Right lobe of liver (tissue), 6 donors: Measurements from ENCODE around the gene EPHB6. TPM values are rescaled to one million over a fixed set of nuclear protein-coding genes. Genes with fewer than 3 reads are reported as not detected.
A peak's percentile ranks its signal among the peaks of the same experiment; 100 is the strongest.

Experiments used
- ATAC-seq, 4 donors: fragments of 200-7000 bp; cut with Tn5 transposase; one replicate each; pipeline ENCODE4 v1.9.1; 2020; ENCODE audit warnings: mild to moderate bottlenecking in 4 of 4, moderate library complexity in 4 of 4
- DNase-seq, 3 donors: peaks; one replicate each; pipeline ENCODE4 v3.0.0-alpha.2; 2020
- H3K27ac ChIP-seq, 3 donors: fragments of 200-600 bp; one replicate each; pipeline ENCODE4 v1.8.0; 2022
- H3K27me3 ChIP-seq, 2 donors: fragments of 200-600 bp; one replicate each; pipeline ENCODE4 v1.8.0; 2022
- H3K36me3 ChIP-seq, 4 donors: fragments of 200-600 bp; sonication (generic) in 1 of 4; one replicate each; pipeline versions ENCODE4 v1.5.1 to v1.8.0; 2017 to 2022; ENCODE audit warnings: control low read depth in 1 of 4
- H3K4me1 ChIP-seq, 4 donors: fragments of 200-600 bp; sonication (generic) in 1 of 4; one replicate each; pipeline versions ENCODE4 v1.5.1 to v1.8.0; 2017 to 2022; ENCODE audit warnings: control low read depth in 1 of 4
- H3K4me3 ChIP-seq, 3 donors: fragments of 200-600 bp; one replicate each; pipeline ENCODE4 v1.8.0; 2022
- H3K9me3 ChIP-seq, 4 donors: fragments of 200-600 bp; sonication (generic) in 1 of 4; one replicate each; pipeline versions ENCODE4 v1.5.1 to v1.8.0; 2017 to 2022; ENCODE audit warnings: control low read depth in 1 of 4
- CTCF ChIP-seq, 4 donors: fragments of 200-600 bp in 3 of 4; fragments of 450-650 bp in 1 of 4; IDR thresholded peaks; one replicate each; pipeline versions ENCODE4 v1.5.1 to v1.8.0; 2016 to 2022; ENCODE audit warnings: antibody characterized with exemption in 4 of 4, mild to moderate bottlenecking in 2 of 4
- POLR2A ChIP-seq: fragments of 450-650 bp; IDR thresholded peaks from one replicate; pipeline ENCODE4 v1.6.1; 2017; ENCODE audit warnings: antibody characterized with exemption, mild to moderate bottlenecking
- WGBS: methylation state at CpG from one replicate; pipeline ENCODE4 v1.1.6; 2018; ENCODE audit warnings: low coverage, low lambda C conversion rate; ENCODE audit not compliant: insufficient coverage; ENCODE audit errors: missing lambda C conversion rate; 5-methylcytosine and 5-hydroxymethylcytosine counted together
- intact Hi-C, 2 donors: fragments of 100-400 bp; cut with DNase I; formaldehyde crosslinking; loops; one replicate each; pipeline versions ENCODE4 v1.11.2 to v1.14.1; 2022
- total RNA-seq, 6 experiments: library from RNA; depleted of rRNA in 2 of 6; stranded (reverse); fragments of >200 nt in 2 of 6; fragmentation: NEBNext Ultra II Directional in 3 of 6; extraction: Animal tissue kit (Norgen Biotek cat#: 25700) in 3 of 6; gene quantifications; one replicate each; pipeline versions ENCODE4 v1.1.0 to v1.2.4, GENCODE V29; 2016 to 2023
- donor health status: DM: no; HTN: yes; CAD: no.
- donor health status: DM: no; HTN: no; CAD: no.
- donor health status: DM: no; HTN: no; CAD: no.
- donor health status: DM: no; HTN: yes; CAD: no.
- donor health status: DM: no; HTN: yes; CAD: no.

Gene EPHB6
- total RNA-seq, 6 experiments from 2014 or later = 1.5 to 6.1 (median 3.2) TPM

GRCh38 chr7:142916508-142916907, 61.6 kb downstream of the EPHB6 start:
- intact Hi-C loops = no loop called here
- H3K27ac ChIP-seq = no peak overlapping the region
- peak in 1 of 3 donors; percentile 2 for DNase-seq
- no peaks in the 10 kb centered on the region for H3K4me1 ChIP-seq
- no peak overlapping the region for H3K4me3 ChIP-seq
- H3K27me3 ChIP-seq = no peaks in the 10 kb centered on the region
- no peaks in the 10 kb centered on the region for H3K36me3 ChIP-seq
- no peak for ATAC-seq
- WGBS = no CpG with 5 or more reads among the region's 2 CpGs
- TF ChIP-seq CTCF (IDR thresholded peaks at IDR 0.05) (no peak), POLR2A (no peak)
- H3K9me3 ChIP-seq = no peaks in the 10 kb centered on the region

- no peak overlapping the region for H3K4me3 ChIP-seq
- no peak overlapping the region for H3K27ac ChIP-seq
- 50% methylated on average over 3 of the region's 3 CpGs for WGBS
- H3K4me1 ChIP-seq = no peaks in the 10 kb centered on the region
- no peaks in the 10 kb centered on the region for H3K9me3 ChIP-seq
- DNase-seq (peak in 1 of 3 donors; percentile 18), ATAC-seq (no peak)
- TF ChIP-seq POLR2A = no peak
- TF ChIP-seq CTCF (IDR thresholded peaks at IDR 0.05) = no peak
- no peaks in the 10 kb centered on the region for H3K36me3 ChIP-seq
- intact Hi-C loops = no loop called here
- no peaks in the 10 kb centered on the region for H3K27me3 ChIP-seq
These were observed 62.6 kb downstream of the EPHB6 start for GRCh38 chr7:142917447-142917846.

DNA sequence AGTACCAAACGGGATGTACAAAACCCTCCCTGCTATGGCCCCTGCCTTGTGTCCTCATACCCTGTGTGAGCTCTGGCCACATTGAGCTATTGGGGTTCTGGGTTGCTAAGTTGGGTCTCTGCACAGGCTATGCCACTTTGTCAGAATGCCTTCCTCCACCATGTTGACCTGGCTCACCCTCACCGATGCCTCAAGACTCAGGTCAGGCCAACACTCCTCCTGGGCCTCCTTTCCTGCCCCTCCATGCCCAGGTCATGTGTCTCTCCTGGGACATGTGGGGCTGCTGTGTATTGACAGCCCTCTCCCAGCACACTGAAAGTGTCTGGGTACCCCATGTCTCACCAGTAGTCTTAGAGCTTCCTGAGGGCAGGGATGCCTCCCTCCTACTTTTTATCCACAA, 64.0 kb downstream of the EPHB6 start:
- Histone ChIP-seq H3K27me3 (no peaks in the 10 kb centered on the region), H3K27ac (no peak overlapping the region), H3K36me3 (no peaks in the 10 kb centered on the region), H3K4me3 (no peak overlapping the region), H3K4me1 (no peaks in the 10 kb centered on the region), H3K9me3 (no peaks in the 10 kb centered on the region)
- ATAC-seq = no peak
- TF ChIP-seq POLR2A (no peak), CTCF (IDR thresholded peaks at IDR 0.05) (no peak)
- WGBS = 66% methylated on average over 2 of the region's 2 CpGs
- intact Hi-C loops = no loop called here
- no peak for DNase-seq

DNA sequence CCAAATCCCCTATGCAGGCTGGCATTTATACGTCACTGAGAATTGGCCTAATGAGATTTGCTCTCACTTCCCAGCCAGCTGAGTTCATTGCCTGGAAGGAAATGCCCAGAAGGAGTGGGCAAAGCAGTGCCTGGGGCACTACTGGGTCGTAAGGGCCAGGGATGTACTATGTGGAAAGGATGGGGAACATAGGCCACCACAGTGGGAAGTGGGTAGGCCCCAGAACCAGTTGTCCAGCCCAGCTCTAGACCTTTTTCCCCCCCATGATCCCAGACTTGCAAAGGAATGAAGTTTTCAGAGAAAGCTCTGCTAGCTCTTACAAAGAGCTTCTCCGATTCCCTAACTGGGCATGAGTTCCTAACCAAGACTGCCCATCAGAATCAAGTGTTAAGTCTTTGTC, 64.8 kb downstream of the EPHB6 start:
- Histone ChIP-seq H3K27me3 (no peaks in the 10 kb centered on the region), H3K4me3 (no peak overlapping the region), H3K36me3 (no peaks in the 10 kb centered on the region), H3K9me3 (no peaks in the 10 kb centered on the region), H3K27ac (no peak overlapping the region), H3K4me1 (no peaks in the 10 kb centered on the region)
- TF ChIP-seq CTCF (IDR thresholded peaks at IDR 0.05) (no peak), POLR2A (no peak)
- intact Hi-C loops = no loop called here
- WGBS = 63% methylated on average over 3 of the region's 3 CpGs
- ATAC-seq (no peak), DNase-seq (no peak)

Other genes starting within 250 kb of the EPHB6 start
- gene PRSS1, start 105.6 kb upstream of the EPHB6 start, total RNA-seq = not detected
- under 1 TPM in 1 of 6 experiments, not detected in 5; 0.26 TPM for gene PRSS2, start 84.1 kb upstream of the EPHB6 start, total RNA-seq
- 1 to 10 TPM in 2 of 6 experiments, under 1 TPM in 4; 0.06 to 1.5 (median 0.75) TPM for gene TRPV6, start 30.7 kb downstream of the EPHB6 start, total RNA-seq
- gene TRPV5, start 78.7 kb downstream of the EPHB6 start, total RNA-seq = not detected
- not detected for gene LLCFC1, start 84.4 kb downstream of the EPHB6 start, total RNA-seq
- gene KEL, start 107.3 kb downstream of the EPHB6 start, total RNA-seq = 1 to 10 TPM in 2 of 6 experiments, under 1 TPM in 1, not detected in 3; 0.46 to 2.0 (median 1.4) TPM
- gene OR9A2, start 172.1 kb downstream of the EPHB6 start, total RNA-seq = not detected
- gene OR6V1, start 197.3 kb downstream of the EPHB6 start, total RNA-seq = not detected